HG02852 (cell line): ENCODE results near the gene OSBPL2.

Experiments
- ATAC-seq: cut with Tn5 transposase; IDR thresholded peaks from one replicate; pipeline ENCODE4 v1.9.1; 2021; ENCODE audit warnings: mild to moderate bottlenecking, moderate library complexity; ENCODE audit not compliant: unreplicated experiment

OSBPL2 gene

GRCh38 chr20:62321521-62321948, 83.2 kb downstream of the OSBPL2 start:
- no peak for ATAC-seq

DNA sequence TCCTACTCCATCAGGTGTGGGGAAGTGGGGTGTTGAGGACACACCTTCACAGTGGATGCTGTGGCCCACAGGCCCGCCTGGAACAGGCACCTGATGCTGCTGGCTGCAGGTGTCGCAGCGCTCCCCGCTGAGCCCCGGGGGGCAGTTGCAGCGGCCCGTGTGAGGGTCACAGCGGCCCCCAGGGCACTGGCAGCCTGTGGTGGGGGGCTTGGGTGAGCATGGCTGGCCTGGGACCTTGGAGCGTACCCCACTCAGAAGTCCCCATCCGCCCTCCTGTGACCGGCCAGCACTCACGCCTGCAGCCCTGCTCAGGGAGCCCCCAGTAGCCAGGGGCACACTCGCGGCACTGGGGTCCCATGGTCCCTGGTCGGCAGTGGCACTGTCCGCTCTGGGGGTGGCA, 83.7 kb downstream of the OSBPL2 start:
- no peak for ATAC-seq

DNA sequence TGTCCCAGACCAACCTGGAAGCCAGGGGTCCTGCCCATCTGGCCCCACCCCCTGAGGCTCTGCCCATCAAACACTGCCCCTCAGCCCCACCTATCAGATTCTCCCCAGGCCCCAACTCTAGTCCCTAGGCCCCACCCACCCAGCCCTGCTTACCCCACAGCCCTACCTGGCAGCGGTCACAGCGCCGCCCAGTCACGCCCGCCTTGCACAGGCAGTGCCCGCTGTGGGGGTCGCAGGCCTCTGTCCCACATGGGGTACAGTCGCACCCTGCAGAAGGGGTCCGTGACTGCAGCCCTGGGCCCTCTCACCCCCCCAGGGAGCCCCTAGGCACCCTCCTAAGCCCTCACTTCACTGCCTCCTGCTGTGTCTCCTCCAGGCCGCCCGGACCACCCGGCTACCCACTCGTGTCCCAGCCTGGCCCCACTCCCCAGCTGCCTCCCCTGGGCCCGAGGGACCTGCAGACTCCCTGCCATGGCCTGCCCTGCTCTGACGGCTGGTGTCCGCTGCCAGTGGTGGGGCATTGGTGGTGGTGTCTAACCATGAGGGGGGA, 84.2 kb downstream of the OSBPL2 start:
- no peak for ATAC-seq

DNA sequence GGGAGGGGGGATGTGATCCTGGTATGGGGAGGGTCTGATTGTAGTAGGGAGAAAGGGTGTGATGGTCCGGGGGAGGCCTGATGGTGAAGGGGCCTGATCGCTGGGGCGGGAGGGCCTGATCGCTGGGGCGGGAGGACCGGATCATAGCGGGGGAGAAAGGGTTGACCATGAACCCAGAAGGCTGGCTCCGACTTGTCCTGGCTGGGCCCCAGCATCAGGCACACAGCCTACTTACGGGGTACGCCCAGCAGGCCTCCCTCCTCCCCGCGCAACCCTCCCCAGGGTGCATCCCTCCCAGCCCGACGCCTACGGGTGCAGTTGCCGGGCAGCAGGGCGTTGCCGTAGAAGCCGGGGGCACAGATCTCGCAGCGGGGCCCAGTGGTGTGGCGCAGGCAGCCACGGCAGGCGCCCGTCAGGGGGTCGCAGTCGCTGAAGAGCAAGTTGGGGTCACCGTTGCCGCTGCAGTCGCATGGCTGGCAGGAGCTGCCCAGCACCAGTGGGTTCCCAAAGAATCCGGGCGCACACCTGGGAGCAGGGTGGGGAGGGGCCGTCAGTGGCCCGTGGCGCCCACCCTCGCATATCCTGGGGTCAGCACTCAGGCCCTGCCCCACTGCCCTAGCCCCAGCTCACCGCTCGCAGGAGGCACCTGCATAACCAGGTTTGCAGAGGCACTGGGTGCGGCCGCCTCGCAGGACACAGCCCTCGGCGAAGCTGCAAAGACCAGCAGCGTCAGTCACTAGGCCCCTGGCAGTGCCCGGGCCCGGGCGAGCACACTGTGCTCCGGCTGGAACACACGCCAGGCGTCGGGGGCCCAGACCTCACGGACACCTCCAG, 85.0 kb downstream of the OSBPL2 start:
- ATAC-seq: no peak

DNA sequence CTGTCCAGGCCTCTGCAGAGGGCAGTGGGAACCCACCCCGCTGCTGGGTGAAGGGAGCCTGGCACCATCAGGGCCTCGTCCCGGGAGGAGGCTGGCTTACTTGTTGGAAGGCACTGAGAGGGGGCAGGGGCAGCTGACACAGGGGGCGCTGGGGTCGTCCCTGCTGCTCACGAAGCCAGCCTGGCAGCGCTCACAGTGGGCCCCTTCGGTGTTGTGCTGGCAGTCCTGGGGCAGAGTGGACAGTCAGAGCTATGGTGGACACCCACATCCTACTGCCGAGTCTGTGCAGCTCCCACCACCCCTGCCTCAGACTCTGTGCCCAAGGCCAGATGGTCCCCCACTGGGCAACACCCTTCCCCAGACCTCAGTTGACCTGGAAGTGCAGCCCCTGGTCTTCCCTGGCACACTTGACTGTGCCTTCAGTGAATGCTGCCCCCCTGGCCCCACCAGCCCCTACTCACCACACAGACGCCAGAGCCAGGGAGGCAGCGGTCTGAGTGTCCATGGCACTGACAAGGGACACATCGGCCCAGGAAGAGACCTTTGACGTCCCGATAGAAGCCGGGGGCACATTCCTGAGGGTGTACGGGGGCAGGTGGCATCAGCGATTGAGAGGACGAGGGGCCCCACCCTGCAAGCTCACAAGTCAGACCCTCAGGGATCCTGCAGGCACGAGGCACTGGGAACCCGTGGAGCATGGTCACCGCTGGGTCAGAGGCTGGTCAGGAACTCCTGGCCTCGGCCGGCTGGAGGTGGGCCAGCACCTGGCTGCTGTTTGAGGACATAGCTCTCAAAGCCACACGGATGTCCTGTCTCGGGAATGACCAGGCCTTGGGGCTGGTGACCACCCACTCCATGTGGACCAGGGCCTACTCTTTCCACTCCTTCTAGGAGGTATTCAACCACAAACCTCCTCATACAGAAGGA, 85.9 kb downstream of the OSBPL2 start:
- no peak for ATAC-seq

DNA sequence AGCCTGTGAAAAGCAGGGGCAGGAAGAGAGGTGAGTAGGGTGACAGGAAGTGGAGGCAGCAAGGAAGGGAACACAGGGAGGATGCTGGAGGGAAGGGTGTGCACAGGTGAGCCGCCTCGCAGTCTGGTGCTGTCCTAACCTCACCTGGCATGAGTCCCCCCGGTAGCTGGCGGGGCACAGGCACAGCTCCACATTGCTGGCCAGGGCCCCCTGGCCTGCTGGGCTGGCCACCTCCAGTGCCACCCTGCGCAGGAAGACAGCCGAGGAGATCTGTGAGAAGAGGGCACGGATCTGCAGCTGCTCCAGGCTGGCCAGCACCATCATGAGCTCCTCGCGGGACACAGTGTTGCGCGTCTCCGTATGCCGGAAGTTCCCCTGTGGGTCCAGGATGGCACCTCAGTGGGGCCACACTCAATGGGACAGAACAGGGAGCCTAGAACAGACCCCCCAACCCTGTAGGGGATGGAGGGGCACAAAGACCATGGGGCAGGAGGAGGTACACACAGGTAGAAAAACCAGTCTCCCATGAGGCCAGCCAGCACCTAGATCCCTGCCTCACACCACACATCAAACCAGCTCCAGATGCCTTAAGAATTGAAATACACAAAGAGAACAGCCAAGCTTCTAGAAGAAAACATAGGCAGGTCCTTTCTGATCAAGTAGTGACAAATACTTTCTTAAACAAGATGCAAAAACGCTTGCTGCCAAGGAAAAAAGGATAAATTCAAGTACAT, 87.0 kb downstream of the OSBPL2 start:
- no peak for ATAC-seq

DNA sequence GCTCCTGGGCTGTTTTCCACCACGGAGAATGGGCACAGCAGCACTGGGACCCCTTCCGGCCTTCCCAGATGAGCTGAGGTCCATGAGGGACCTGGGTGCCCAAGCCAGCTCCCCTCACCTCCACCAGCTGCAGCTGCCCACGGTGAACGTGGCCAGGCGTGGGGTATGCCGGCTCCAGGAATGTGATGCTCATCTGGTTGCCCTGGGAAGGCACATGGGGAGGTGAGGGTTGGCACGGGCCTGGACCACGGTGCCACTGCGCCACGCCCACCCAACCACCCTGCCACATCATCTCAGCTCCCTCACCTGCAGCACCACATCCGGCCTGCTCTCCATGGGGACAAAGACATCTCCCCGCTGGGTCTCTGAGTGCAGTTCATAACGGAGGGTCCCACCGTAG, 88.2 kb downstream of the OSBPL2 start:
- ATAC-seq: no peak

- no peak for ATAC-seq
Measured at GRCh38 chr20:62326959-62327725, 88.8 kb downstream of the OSBPL2 start.

DNA sequence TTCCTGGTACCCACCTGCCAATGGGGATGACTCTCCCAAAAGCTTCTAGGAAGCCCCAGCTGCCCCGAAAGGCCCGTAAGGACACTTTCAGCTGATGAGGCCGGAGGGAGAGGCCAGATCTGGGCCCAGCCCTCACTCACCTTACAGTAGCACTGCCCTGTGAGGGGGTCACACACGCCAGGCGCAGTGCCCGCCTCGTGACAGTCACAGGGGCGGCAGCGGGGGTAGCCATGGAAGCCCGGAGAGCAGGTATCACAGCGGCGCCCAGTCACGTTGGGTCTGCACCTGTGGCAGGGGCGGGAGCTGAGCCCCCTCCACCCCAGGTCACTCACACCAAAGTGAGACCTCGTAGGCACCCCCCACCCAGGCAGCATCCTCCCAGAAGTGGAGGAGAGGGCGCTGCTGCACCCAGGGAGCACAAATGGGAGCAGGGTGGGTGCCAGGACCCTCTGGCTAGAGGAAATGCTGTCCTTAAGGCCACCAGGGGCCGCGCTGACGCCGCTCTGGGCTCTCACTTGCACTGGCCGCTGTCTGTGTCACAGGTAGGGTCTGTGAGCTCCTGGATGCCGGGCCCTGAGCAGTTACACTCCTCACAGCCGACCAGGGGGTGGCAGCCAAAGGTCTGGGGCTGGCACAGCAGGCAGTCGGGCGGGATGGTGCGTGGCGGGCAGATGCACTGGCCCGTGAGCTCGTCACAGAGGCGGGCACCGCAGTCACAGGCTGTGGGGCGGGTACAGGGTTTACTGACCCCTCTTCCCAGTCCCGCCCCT, 89.6 kb downstream of the OSBPL2 start:
- no peak for ATAC-seq

DNA sequence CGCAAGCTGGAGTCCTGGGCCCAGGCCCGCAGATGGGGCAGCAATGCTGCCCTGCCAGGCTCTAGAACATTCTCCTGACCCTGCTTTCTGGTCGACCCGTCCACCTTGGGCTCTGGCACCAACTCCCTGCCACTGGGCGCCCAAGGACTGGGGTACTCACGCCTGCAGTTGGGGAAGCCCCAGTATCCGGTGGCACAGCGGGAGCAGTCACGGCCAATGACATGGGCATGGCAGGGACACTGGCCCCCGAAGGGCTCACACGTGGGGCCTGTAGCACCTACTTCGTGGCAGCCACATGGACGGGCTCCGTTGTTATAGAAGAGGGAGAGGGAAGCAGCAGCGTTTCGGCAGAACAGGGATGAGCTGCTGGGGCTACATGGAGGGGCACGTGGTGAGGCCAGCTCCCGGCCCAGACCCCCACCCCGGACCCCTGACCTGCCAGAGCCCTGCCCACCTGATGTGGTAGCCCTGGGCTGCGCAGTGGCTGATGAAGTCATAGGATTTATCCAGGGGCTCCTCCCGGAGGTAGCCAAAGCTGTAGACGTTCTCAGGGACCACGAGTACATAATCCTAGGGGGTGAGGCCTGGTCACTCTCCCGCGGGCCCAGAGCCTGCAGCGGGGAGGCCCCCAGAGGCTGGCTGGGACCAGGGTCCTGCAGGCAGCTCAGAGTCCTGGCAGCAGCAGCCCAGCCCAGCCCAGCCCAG, 90.5 kb downstream of the OSBPL2 start:
- ATAC-seq: no peak

- ATAC-seq: no peak
Measured at GRCh38 chr20:62329389-62330377, 91.4 kb downstream of the OSBPL2 start.

- ATAC-seq: no peak
Measured at GRCh38 chr20:62330576-62331317, 92.4 kb downstream of the OSBPL2 start.

DNA sequence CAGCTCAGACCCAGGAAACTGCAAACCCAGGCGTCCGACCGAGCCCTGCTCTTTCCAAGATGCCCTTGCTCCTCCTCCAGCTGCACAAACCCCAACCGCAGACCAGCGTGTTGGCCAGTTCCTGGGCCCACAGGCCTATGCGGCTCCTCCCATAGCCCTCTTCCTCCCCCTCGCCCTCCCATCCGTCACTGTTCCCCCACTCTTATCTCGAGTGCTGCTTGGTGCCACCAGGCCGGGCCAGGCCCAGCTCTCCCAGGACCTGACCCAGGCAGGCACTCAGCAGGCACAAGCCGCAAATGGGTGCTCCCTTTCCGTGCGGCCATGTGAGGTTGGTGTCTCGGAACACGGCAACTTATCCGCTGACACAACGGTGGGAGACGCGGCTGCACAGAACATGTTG, 93.0 kb downstream of the OSBPL2 start:
- ATAC-seq: no peak

DNA sequence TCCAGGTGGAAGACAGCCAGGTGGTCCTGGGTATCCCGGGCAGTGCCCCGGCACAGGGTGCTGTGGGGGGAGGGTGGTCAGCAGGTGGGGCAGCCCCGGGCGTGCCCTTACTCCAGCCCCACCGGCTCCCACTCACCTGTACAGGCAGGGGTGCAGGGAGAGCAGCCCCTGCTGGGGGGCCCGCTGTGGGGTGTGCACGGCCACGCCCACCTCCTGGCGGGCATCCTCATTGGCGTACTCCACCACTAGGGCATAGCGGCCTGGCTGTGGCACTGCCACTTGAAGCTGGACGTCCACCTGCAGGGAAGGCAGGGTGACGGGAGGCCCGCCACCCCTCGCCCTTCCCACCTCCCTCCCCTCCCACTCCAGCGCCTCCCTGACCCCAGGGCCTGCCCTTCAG, 94.1 kb downstream of the OSBPL2 start:
- ATAC-seq: no peak

- ATAC-seq: no peak
Measured at GRCh38 chr20:62332989-62333819, 94.9 kb downstream of the OSBPL2 start.
